GM21619 (cell line): ENCODE measurements around the gene PRSS48.
"Not testable (repeated sequence)": the region's sequence is repeated elsewhere in the genome, so short reads cannot be mapped to it uniquely, and the experiment has no call there.

ENCODE experiments used
- ATAC-seq: cut with Tn5 transposase; IDR thresholded peaks from one replicate; pipeline ENCODE4 v1.9.1; 2021; ENCODE audit not compliant: unreplicated experiment

The PRSS48 gene

GRCh38 chr4:151315212-151315886, 38.4 kb downstream of the PRSS48 start:
- ATAC-seq, result no peak

GRCh38 chr4:151316645-151317044, 39.7 kb downstream of the PRSS48 start:
- ATAC-seq, result no peak

GRCh38 chr4:151318307-151319006, 41.5 kb downstream of the PRSS48 start:
- ATAC-seq, result no peak

- no peak for ATAC-seq
Measured at GRCh38 chr4:151319490-151319889, 42.5 kb downstream of the PRSS48 start.

GRCh38 chr4:151321586-151321985, 44.6 kb downstream of the PRSS48 start:
- no peak for ATAC-seq

GRCh38 chr4:151322161-151322560, 45.2 kb downstream of the PRSS48 start:
- not testable (repeated sequence) for ATAC-seq

GRCh38 chr4:151322570-151322969, 45.6 kb downstream of the PRSS48 start:
- ATAC-seq, result no peak

- no peak for ATAC-seq
Measured at GRCh38 chr4:151323667-151324066, 46.7 kb downstream of the PRSS48 start.

GRCh38 chr4:151324124-151324751, 47.3 kb downstream of the PRSS48 start:
- ATAC-seq, result no peak

GRCh38 chr4:151324752-151325110, 47.8 kb downstream of the PRSS48 start:
- ATAC-seq, result no peak

GRCh38 chr4:151325111-151325948, 48.4 kb downstream of the PRSS48 start, which contains the start of gene SH3D19:
Gene SH3D19, minus strand, starts transcription at chr4:151325605. Its CDS starts 253 bp downstream, at chr4:151325352.
- no peak for ATAC-seq

- no peak for ATAC-seq
Measured at GRCh38 chr4:151325949-151326246, 48.9 kb downstream of the PRSS48 start.

GRCh38 chr4:151329217-151330007, 52.5 kb downstream of the PRSS48 start:
- ATAC-seq, result no peak

GRCh38 chr4:151331276-151332042, 54.5 kb downstream of the PRSS48 start:
- ATAC-seq, result no peak

- no peak for ATAC-seq
Measured at GRCh38 chr4:151339467-151339866, 62.5 kb downstream of the PRSS48 start.

GRCh38 chr4:151340751-151341385, 63.9 kb downstream of the PRSS48 start:
- ATAC-seq, result no peak
